Neural cell (in vitro differentiated cells): Measurements from ENCODE around the gene MOB3A. TPM values are rescaled to one million over a fixed set of nuclear protein-coding genes. Genes with fewer than 3 reads are reported as not detected.

Source experiments
- H2AFZ ChIP-seq: fragments of 200-600, 300-800 bp; sonication (generic), shearing (Covaris generic); 2 replicates; pipeline ENCODE4 v1.6.0; 2014; ENCODE audit warnings: low read depth, mild to moderate bottlenecking, antibody characterized with exemption, low read length, moderate library complexity
- H3F3A ChIP-seq: fragments of 200-600 bp; shearing (Covaris generic); 2 replicates; pipeline ENCODE4 v1.6.1; 2016; ENCODE audit warnings: mild to moderate bottlenecking, moderate library complexity, mixed read lengths, antibody characterized with exemption, low read length; ENCODE audit not compliant: insufficient read depth, poor library complexity, severe bottlenecking
- H3K27ac ChIP-seq: fragments of 200-600, 300-800 bp; sonication (generic), shearing (Covaris generic); 2 replicates; pipeline ENCODE4 v1.5.1; 2014; ENCODE audit warnings: mild to moderate bottlenecking, low read length, moderate library complexity
- H3K27me3 ChIP-seq: fragments of 300-800, 200-600 bp; sonication (generic), shearing (Covaris generic); 2 replicates; pipeline ENCODE4 v1.6.0; 2014; ENCODE audit warnings: mild to moderate bottlenecking, low read depth, low read length, moderate library complexity; ENCODE audit not compliant: insufficient read depth
- H3K36me3 ChIP-seq: fragments of 300-800, 200-600 bp; sonication (generic), shearing (Covaris generic); 2 replicates; pipeline ENCODE4 v1.5.1; 2014; ENCODE audit warnings: mild to moderate bottlenecking, antibody characterized with exemption, low read length, moderate library complexity; ENCODE audit not compliant: insufficient read depth
- H3K4me2 ChIP-seq: fragments of 300-800, 200-600 bp; sonication (generic), shearing (Covaris generic); 2 replicates; pipeline ENCODE4 v1.6.0; 2014; ENCODE audit warnings: mild to moderate bottlenecking, low read length
- H3K4me3 ChIP-seq: fragments of 300-800, 200-600 bp; sonication (generic), shearing (Covaris generic); 2 replicates; pipeline ENCODE4 v1.5.1; 2014; ENCODE audit warnings: mild to moderate bottlenecking, low read length, moderate library complexity
- H3K79me2 ChIP-seq: fragments of 200-600 bp; shearing (Covaris generic); replicated peaks from 2 replicates; pipeline ENCODE4 v1.6.0; 2014; ENCODE audit warnings: mild to moderate bottlenecking, low read length, moderate library complexity; ENCODE audit not compliant: insufficient read depth
- H3K9ac ChIP-seq: fragments of 300-800, 200-600 bp; sonication (generic), shearing (Covaris generic); 2 replicates; pipeline ENCODE4 v1.6.1; 2016; ENCODE audit warnings: mild to moderate bottlenecking, low read length, mixed read lengths
- H3K9me2 ChIP-seq: fragments of 200-600 bp; shearing (Covaris generic); 2 replicates; pipeline ENCODE4 v1.6.1; 2016; ENCODE audit warnings: mild to moderate bottlenecking, low read length, mixed read lengths; ENCODE audit not compliant: insufficient read depth
- H3K9me3 ChIP-seq: fragments of 200-600, 300-800 bp; sonication (generic), shearing (Covaris generic); 2 replicates; pipeline ENCODE4 v1.6.1; 2016; ENCODE audit warnings: mild to moderate bottlenecking, mixed run types, low read length, moderate library complexity, mixed read lengths
- H4K20me1 ChIP-seq: fragments of 200-600 bp; shearing (Covaris generic); 2 replicates; pipeline ENCODE4 v1.6.1; 2016; ENCODE audit warnings: mild to moderate bottlenecking, mixed run types; ENCODE audit not compliant: insufficient read depth
- CTCF ChIP-seq: fragments of 450-650 bp; IDR thresholded peaks from 2 replicates; pipeline ENCODE4 v1.5.1; 2014; ENCODE audit warnings: antibody characterized with exemption, mild to moderate bottlenecking, moderate library complexity; ENCODE audit not compliant: poor library complexity, severe bottlenecking
- EP300 ChIP-seq: fragments of 450-650 bp; conservative IDR thresholded peaks from 2 replicates; pipeline ENCODE4 v1.6.1; 2014; ENCODE audit warnings: antibody characterized with exemption, mild to moderate bottlenecking, moderate library complexity; ENCODE audit not compliant: poor library complexity, severe bottlenecking
- EZH2 ChIP-seq: fragments of 200-600, 300-800 bp; shearing (Covaris generic), sonication (generic); IDR thresholded peaks from 2 replicates; pipeline ENCODE4 v1.6.1; 2014; ENCODE audit warnings: antibody characterized with exemption, low read length, borderline replicate concordance, mild to moderate bottlenecking; ENCODE audit not compliant: insufficient read depth, poor library complexity, severe bottlenecking
- MXI1 ChIP-seq: fragments of 450-650 bp; conservative IDR thresholded peaks from 2 replicates; pipeline ENCODE4 v1.6.1; 2014; ENCODE audit warnings: antibody characterized with exemption, mild to moderate bottlenecking; ENCODE audit not compliant: poor library complexity, severe bottlenecking
- POLR2AphosphoS5 ChIP-seq: IDR thresholded peaks from 2 replicates; pipeline ENCODE4 v1.6.1; 2012
- RAD21 ChIP-seq: fragments of 450-650 bp; conservative IDR thresholded peaks from 2 replicates; pipeline ENCODE4 v1.6.1; 2014; ENCODE audit warnings: antibody characterized with exemption, mild to moderate bottlenecking, moderate library complexity
- REST ChIP-seq: IDR thresholded peaks from 2 replicates; pipeline ENCODE4 v1.6.1; 2012; ENCODE audit warnings: borderline replicate concordance
- SMC3 ChIP-seq: fragments of 450-650 bp; conservative IDR thresholded peaks from 2 replicates; pipeline ENCODE4 v1.6.1; 2014; ENCODE audit warnings: antibody characterized with exemption, mild to moderate bottlenecking, moderate library complexity; ENCODE audit not compliant: poor library complexity
- TAF1 ChIP-seq: IDR thresholded peaks from 2 replicates; pipeline ENCODE4 v1.6.1; 2012; ENCODE audit warnings: low read depth
- polyA plus RNA-seq: library from polyadenylated mRNA; depleted of rRNA; stranded (reverse); fragments of >200 nt; gene quantifications from 2 replicates; pipeline ENCODE4 v1.2.3, GENCODE V29; 2014

Gene MOB3A
- polyA plus RNA-seq, 1 donor from 2014 or later = 5.8 TPM

GRCh38 chr19:2076526-2076944 lies 19.6 kb downstream of the MOB3A start:
- no peak overlapping the region for H2AFZ ChIP-seq
- no peaks in the 10 kb centered on the region for H3F3A ChIP-seq
- no peak overlapping the region for H3K4me2 ChIP-seq
- no peaks in the 10 kb centered on the region for H3K9me3 ChIP-seq
- H4K20me1 ChIP-seq = no peaks in the 10 kb centered on the region
- H3K9me2 ChIP-seq = no peaks in the 10 kb centered on the region
- TF ChIP-seq REST (no peak), TAF1 (no peak), SMC3 (no peak), EZH2 (no peak), RAD21 (no peak), POLR2AphosphoS5 (no peak)
- no peak overlapping the region for H3K4me3 ChIP-seq
- no peaks in the 10 kb centered on the region for H3K79me2 ChIP-seq
- no peak overlapping the region for H3K27ac ChIP-seq
- no peaks in the 10 kb centered on the region for H3K27me3 ChIP-seq
- H3K9ac ChIP-seq = no peak overlapping the region
- no peaks in the 10 kb centered on the region for H3K36me3 ChIP-seq

- Histone ChIP-seq H4K20me1 (no peaks in the 10 kb centered on the region), H3K27me3 (no peaks in the 10 kb centered on the region), H3K9ac (no peak overlapping the region), H2AFZ (no peak overlapping the region), H3K36me3 (no peaks in the 10 kb centered on the region), H3K9me3 (no peaks in the 10 kb centered on the region), H3K79me2 (no peaks in the 10 kb centered on the region), H3K9me2 (no peaks in the 10 kb centered on the region), H3K27ac (no peak overlapping the region), H3F3A (no peaks in the 10 kb centered on the region), H3K4me3 (no peak overlapping the region), H3K4me2 (no peak overlapping the region)
- TF ChIP-seq EZH2 (no peak), REST (no peak), CTCF (no peak), SMC3 (no peak), EP300 (no peak), TAF1 (no peak), MXI1 (no peak), POLR2AphosphoS5 (no peak), RAD21 (no peak)
Observed at GRCh38 chr19:2072757-2073551, 23.2 kb downstream of the MOB3A start.
